NCI-H1417 treated with DMSO at 0.1 percent for 48 hours (cell line): ENCODE data around the gene CFAP251.
"Not testable (repeated sequence)": the region's sequence is repeated elsewhere in the genome, so short reads cannot be mapped to it uniquely, and the experiment has no call there.

Experiments
- DNase-seq: peaks from one replicate; lab custom pipeline; 2025; lab: John Stamatoyannopoulos, UW

Gene CFAP251

DNA sequence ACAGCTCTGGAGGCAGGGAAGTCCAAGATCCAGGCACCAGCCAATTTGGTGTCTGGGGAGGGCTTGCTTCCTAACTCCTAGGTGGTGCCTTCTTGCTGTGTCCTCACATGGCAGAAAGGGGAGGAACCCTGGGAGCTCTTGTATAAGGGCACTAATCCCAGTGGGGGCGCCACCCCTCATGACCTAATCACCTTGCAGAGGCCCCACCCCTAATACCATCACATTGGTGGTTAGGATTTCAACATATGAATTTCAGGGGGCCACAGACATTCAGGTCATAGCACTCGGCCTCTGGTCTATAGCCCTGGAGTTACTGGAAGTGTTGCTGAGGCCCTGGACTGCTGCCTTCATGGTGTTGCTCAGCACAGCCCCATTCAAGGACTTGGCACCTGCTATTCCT is 15.2 kb upstream of the CFAP251 start:
- no peak for DNase-seq

DNA sequence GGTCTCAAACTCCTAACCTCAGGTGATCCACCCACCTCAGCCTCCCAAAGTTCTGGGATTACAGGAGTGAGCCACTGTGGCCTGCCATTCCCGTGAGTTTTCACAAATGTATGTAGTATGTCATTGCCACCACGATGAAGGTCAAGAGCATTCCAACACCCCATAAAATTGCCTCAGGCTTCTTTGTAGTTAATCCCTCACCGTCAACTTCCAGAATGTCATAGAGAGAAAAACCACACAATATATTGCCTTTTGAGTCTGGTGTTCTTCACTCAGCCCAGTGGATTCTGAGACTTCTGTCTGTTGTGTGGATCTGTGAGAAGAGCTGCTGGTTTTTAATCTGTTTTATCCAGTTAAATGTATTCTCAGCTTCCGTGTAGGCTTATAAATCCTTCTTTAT is 12.6 kb upstream of the CFAP251 start:
- DNase-seq: no peak

DNA sequence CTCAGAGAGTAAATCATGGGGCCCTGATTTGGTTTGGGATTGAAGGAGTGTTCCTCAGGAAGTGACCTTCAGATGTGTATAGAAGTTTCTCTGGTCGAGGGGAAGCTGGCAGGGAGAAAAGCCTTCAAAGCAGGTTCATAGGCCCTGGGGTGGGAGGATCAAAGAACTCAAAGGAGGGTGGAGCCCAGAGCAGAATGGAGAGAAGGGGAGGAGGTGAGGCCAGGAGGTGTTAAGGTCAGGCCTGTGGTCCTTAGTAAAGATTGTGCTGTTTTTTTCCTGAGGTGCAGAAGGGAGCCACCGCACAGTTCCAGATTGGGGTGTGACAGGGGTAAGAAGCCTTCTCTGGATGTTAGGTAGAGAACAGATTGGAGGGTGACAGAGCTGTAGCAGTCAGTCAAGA is 9.7 kb upstream of the CFAP251 start:
- DNase-seq: no peak

DNA sequence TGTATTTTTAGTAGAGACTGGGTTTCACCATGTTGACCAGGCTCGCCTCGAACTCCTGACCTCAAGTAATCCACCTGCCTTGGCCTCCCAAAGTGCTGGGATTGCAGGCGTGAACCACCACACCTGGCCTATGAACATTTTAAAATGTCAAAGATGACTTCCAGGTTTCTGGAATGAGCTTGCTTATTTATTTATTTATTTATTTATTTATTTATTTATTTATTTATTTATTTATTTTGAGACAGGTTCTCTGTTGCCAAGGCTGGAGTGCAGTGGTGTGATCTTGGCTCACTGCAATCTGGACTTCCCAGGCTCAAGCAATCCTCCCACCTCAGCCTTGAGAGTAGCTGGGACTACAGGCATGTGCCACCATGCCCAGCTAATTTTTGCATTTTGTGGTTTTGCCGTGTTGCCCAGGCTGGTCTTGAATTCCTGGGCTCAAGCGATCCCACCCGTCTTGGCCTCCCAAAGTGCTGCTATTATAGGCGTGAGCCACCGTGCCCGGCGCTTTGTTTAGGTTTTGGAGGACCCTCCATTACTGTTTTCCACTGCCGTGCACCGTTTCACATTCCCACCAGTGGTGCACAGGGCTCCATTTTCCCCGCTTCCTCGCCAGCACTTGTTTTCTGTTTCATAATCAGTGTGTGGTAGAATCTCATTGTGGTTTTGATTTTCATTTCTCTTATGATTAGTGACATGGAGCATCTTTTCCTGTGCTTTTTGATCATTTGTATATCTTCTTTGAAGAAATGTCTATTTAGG is 6.4 kb upstream of the CFAP251 start:
- DNase-seq: no peak

DNA sequence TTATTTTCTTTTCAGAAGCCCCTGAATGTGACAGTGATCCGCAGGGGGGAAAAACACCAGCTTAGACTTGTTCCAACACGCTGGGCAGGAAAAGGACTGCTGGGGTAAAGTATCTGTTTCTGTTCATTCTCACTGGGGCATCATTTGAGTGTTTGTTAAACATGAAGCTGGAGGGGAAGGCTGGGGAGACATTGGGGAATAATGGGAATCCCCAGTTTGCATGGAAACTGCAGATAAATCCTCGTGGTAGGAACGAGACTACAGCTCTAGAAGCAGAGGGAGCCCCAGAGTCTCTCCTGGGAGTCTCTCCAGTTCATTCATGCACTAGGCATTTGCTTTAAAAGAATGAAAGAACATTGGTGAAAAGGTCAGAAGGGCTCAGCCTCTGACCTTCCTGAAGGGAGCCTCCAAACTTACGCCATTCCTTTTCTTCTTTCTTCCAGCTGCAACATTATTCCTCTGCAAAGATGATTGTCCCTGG is 2.5 kb upstream of the CFAP251 start:
- no peak for DNase-seq

DNA sequence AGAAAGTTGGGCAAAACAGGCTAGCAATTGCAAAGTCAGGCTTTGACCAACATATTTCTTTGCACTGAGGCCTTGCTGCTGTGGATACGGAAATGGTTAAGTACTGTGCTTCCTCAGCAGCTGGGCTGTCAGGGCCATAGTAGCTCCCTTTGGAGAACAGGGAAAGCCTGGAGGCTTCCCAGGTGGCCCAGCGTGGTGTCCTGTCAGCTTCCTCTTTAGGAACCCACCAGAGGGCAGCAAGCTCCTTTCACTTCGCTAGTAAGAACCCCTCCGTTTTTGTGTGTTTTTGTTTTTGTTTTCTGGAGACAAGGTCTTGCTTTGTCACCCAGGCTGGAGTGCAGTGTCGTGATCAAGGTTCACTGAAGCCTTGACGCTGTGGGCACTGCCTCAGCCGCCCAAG is 1.7 kb upstream of the CFAP251 start:
- no peak for DNase-seq

DNA sequence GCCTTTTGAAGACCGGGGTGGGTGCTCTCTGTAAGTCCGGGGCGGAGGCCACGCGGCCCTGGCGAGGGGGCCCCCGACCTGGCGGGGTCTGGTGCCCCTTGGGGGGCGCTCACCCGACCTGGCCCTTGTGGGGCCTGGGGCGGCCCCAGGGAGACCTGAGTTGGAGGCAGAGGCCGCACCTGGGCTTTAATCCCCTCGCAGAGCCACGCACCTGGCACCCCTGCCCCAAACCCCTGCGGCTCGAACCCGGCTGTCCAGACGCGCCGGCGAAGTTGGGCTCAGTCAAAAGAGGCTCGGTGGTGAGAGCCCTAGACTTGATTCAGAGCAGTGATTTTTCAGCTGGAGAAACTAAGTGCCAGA is 267 bp downstream of the CFAP251 start:
- no peak for DNase-seq

DNA sequence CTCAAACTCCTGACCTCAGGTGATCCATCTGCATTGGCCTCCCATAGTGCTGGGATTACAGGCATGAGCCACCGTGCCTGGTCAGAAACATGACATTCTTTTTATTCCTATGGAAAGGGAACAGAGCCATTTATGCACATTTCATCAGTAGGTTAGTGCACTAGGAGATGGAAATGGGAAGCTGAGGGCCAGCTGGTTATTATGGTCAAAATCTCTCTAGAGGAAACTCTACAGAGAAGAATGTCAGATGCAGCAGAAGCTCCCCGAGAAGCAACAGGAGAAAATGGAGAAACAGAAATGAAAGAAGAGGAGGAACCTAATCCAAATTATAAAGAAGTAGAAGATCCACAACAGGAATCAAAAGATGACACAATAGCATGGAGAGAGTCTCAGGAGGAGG is 2.7 kb downstream of the CFAP251 start:
- no peak for DNase-seq

DNA sequence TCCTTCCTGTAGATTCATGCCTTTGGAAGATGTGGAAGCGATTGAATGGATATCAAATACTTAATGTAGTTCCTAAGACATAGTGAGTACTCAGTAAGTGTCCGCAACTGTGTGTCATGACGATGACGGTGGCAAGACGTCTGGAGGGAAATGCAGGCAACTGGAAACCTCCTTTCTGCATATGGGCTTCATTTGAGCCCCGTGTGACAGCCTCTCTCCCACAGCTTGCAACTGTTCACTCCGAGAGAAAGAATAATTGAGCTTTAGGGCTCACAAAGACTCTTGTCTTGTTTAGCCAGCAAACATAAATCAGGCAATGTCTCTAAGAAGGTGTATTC is 6.9 kb downstream of the CFAP251 start:
- DNase-seq: no peak

DNA sequence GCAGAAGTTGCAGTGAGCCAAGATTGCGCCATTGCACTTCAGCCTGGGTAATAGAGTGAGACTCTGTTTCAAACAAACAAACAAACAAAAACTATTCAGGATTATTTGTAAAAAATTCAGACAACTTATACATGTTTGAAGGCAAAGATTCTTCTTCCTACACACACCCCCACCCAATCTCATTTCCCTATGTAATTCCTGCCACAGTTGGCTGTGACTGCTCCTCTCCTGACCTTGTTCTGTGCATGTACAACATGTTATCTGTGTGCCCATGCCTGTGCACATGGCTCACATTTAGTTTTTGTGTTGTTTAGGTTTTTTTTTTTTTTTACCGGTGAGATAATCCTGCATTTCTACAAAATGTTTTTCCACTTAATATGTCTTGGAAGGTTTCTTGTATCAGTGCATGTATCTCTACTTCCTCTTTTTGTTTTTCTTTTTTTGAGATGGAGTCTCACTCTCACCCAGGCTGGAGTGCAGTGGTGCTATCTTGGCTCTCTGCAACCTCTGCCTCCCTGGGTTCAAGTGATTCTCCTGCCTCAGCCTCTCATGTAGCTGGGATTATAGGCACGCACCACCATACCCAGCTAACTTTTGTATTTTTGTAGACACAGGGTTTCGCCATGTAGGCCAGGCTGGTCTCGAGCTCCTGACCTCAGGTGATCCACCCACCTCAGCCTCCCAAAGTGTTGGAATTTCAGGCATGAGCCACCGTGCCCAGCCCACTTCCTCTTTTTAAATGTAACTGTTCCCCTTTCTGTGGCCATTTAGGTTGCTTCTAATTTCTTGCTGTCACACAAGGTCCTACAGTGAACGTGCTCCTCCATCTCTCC is 8.7 kb downstream of the CFAP251 start:
- no peak for DNase-seq

DNA sequence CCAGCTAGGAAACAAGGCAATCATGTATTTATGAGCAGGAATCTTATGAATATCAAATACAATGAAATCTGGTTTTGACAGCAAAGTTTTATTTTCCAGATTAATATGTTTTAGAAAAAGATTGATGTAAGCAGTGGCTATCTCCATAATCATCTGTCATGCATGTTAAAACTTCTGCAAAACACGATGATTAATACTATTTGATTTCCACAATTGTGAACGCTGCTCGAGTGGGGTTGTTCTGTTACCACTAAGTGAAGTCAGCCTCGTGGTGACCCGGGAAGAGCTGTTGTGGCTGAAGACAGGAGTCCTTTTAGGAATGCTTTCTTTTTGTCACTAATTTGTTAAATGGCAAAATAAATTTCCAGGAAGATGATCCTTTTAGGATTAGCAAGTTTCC is 9.4 kb downstream of the CFAP251 start:
- DNase-seq: no peak

DNA sequence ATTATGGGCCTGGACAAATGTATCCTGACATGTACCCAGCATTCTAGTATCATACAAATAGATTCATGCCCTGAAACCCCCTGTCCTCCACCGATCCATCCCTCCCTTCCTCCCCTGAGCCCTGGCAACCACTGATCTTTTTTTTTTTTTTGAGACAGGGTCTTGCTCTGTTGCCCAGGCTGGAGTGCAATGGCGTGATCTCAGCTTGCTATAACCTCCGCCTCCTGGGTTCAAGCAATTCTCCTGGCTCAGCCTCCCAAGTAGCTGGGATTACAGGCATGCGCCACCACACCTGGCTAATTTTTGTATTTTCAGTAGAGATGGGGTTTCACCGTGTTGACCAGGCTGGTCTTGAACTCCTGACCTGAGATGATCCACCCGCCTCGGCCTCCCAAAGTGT is 11.2 kb downstream of the CFAP251 start:
- DNase-seq: not testable (repeated sequence)

DNA sequence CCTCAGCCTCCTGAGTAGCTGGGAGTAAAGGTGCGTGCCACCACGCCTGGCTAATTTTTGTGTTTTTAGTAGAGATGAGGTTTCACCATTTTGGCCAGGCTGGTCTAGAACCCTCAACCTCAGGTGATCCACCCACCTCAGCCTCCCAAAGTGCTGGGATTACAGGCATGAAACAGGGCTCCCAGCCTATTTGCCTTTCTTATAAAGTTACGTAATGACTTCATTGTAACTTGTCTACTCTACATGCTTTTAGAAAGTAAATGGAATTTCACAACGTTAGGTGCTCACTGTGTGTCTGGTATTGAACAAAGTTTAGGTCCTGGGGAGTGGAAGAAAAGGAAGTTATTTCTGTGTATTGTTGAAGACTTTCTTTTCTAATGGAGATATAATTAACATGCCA is 12.5 kb downstream of the CFAP251 start:
- no peak for DNase-seq

DNA sequence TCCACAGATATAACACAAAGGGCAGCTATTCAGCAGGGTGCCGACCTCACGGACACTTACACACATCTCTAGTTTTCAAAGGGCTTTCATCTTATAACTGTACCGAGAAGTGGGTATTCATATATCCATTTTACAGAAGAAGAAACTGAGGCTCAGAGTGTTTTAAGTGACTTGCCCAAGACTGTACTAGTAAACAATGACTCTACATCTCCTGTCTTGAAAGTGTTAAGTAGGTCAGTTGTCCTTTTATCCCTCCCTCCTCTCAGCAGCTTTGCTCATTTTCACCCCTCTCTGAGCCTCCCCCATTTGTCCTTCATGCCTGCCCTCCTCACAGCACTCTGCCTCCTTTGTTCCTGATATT is 13.8 kb downstream of the CFAP251 start:
- no peak for DNase-seq

DNA sequence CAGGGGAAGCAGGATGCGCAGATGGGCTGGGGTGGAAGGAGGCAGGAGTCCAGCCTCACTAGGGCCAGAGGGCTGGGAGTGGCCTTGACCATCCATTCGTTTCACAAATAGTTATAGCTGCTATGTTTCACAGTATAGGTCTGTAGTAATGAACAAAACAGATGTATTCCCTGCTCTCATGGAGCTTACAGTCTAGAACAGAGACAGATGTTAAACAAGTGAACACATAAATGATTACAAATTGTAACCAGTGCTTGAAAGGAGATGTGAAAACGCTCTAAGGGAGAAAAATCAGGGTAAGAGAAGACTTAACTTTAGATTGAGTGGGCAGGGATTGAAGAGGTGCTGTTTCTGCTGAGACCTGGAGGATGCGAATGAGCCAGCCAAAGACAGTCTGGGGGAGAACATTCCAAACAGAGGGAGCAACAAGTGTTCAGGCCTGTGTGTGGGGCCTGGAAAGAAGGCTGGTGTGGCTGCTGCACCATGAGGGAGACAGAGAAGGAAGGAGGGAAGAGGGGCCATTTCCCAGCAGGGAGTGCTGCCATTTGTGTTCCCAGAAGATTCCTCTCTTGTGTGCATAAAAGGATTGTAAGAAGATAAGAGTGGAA is 14.6 kb downstream of the CFAP251 start:
- no peak for DNase-seq

DNA sequence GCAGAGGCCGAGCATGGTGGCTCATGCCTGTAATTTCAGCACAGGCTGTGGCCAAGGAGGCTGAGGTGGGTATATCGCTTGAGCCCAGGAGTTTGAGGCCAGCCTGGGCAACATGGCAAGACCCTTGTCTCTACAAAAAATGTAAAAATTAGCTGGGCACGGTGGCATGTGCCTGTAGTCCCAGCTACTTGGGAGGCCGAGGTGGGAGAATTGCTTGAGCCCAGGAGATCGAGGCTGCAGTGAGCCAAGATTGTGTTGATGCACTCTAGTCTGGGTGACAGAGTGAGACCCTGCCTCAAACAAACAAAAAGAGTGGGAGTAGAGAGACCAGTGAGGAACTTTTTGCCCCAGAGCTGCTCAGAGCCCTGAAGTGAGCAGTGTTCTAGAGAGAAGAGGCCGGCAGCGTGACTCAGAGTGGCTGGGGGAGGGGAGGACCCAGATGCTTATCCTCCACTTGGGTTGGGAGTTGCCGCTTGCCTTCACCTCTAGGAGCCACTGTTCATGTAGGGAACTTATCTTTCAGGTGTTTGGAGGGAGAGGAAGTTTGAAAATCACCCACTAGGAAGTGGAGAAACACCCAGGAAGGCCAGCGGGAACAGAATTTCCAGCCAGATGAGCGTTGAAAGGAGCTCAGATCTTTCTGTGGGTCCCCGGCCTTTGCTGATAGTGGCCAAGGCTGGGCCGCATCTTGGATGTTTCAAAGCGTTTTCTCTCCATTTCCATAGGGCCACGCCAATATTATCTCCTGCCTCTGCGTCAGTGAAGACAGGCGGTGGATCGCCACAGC is 15.3 kb downstream of the CFAP251 start:
- no peak for DNase-seq

DNA sequence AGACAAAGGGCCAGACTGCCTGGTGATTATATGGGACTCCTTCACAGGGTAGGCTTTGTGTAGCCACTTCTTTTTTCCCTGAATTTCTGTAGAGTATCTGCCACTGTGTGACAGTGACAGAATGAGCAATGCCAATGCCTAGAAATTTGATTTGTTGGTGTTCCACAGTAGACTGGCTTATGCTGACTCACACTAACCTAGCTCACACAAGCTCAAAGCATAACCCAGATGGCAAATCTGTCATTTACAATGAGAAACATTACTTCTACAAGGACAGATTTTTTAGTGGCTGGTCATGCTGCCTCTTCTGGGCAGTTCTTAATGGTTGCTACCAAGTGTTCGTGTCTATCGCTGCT is 15.9 kb downstream of the CFAP251 start:
- DNase-seq: no peak

DNA sequence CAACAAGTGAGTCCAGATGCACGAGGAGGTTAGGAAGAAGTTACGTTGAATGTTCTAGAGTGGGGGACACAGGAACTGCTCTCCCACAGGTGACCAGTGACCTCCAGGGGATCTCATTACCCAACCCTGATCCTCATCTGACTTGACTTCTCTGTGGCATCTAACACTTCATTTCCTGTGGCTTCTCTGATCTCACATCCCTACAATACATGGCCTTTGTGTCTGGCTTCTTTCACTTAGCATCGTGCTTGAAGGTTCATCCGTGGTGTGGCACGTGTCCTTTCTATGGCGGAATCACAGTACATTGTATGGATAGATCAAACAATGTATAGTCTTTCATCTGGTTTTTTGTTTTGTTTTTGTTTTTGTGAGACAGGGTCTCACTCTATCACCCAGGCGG is 19.3 kb downstream of the CFAP251 start:
- DNase-seq: no peak

DNA sequence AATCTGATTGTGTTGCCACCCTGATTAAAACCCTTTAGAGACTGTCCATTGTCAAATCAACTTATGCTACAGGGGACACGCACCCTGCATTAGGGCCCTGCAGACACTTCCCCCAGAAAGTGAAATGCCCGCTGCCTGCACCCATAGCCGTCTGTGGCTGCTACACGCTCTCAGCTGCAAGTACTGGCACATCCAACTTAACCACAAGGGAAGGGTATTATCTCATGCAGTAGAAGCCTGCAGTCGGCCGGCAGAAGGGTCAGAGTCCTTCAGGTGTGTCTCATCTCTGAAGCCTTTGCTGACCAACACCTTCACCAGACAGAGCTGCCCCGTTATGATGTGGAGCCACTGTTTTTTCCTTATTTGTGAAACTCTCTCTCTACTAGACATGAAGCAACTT is 20.8 kb downstream of the CFAP251 start:
- no peak for DNase-seq

DNA sequence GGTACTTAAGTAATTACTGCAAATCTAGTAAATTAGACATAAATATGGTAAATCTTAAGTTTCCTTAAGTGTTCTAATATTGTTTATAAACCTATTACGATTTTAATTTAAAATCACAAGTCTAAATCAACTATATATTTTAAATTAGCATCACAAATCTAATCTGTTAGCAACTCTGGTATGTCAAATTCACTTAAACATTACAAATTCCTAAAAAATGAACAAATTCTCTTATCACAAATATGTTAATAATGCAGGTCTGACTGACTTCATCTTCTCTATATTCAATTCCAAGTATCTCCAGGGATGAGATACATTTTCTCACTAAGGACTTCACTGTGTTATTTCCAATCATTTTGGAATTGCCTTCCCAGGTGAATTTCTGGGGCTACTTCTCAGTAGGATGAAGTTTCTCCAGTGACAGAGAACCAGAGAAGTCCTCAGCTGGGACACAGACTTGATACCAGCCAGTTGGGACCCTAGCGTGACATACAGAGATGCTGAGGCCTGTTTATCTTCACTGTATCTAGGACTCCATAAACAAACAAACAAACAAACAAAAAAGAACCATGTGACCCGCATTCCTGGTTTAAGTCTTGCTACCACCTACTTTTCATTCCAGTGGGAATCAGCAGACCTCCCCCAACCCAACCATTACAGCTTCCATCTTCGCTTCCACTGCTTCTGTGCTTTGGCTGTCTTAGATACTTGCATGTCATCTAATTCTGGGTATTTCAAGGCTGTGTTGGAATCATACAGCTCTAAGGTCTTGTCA is 21.8 kb downstream of the CFAP251 start:
- DNase-seq: no peak

DNA sequence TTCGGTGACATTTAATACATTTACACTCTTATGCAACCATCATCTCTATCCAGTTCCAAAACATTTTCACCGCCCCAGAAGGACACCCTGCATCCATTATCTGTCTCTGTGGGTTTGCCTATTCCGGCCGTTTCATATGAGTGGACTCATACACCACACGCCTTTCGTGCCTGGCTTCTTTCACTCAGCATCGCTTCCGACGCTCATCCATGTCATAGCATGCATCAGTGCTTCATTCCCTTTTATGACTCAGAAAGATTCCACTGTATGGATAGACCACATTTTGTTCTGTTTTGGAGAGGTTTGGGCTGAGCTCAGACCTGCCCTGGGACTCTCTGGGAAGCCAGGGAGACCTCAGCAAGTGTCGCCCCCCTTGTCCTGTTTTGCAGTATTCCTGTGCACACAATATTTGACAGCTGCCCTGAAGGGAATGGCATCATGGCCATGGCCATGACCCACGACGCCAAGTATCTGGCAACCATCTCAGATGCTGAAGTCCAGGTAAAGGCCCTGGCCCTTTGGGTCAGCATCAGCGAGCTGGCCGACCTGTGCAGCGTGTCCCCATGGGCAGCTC is 23.8 kb downstream of the CFAP251 start:
- no peak for DNase-seq
